HT-29 (cell line): Measurements from ENCODE around the gene CUX1. TPM values are rescaled to one million over a fixed set of nuclear protein-coding genes. Genes with fewer than 3 reads are reported as not detected.
"Not testable (repeated sequence)": the region's sequence is repeated elsewhere in the genome, so short reads cannot be mapped to it uniquely, and the experiment has no call there.

Experiments
- DNase-seq: peaks from one replicate; pipeline ENCODE4 v3.0.0-alpha.2; 2015; ENCODE audit warnings: low spot score
- total RNA-seq: library from RNA; depleted of rRNA; stranded (reverse); fragments of >200 nt; shearing (Covaris generic); gene quantifications from 2 replicates; pipeline ENCODE4 v1.2.3, GENCODE V29; 2014

The CUX1 gene
- total RNA-seq, 1 experiment from 2014 or later = 48.3 TPM

GRCh38 chr7:101826081-101826835, 8.8 kb downstream of the CUX1 start:
- no peak for DNase-seq

- DNase-seq = no peak
These were observed 11.0 kb downstream of the CUX1 start for GRCh38 chr7:101828301-101829020.

GRCh38 chr7:101829374-101829773, 11.9 kb downstream of the CUX1 start:
- DNase-seq = no peak

- no peak for DNase-seq
These were observed 12.4 kb downstream of the CUX1 start for GRCh38 chr7:101829821-101830220.

GRCh38 chr7:101831396-101831795, 14.0 kb downstream of the CUX1 start:
- DNase-seq = not testable (repeated sequence)

DNA sequence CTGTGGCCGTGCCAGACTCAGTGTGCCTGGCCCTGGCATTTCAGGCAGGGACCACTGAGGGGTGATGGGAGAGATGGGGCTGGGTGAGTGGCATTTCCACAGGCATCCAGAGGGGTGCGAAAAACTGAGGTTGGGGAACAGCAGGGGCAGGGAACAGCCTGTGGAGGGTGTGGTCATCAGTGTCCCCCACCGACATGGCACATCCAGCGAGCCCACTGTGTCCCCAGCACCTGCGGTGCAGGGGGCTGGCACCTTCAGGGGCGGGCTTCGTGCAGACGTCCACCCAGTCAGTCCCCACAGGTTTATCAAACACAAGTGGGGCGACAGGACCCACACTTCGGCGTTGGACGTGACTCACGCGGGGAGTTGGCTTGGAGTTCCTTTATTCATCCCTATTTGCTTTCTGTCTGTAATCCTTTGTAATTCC, 14.8 kb downstream of the CUX1 start:
- no peak for DNase-seq

DNA sequence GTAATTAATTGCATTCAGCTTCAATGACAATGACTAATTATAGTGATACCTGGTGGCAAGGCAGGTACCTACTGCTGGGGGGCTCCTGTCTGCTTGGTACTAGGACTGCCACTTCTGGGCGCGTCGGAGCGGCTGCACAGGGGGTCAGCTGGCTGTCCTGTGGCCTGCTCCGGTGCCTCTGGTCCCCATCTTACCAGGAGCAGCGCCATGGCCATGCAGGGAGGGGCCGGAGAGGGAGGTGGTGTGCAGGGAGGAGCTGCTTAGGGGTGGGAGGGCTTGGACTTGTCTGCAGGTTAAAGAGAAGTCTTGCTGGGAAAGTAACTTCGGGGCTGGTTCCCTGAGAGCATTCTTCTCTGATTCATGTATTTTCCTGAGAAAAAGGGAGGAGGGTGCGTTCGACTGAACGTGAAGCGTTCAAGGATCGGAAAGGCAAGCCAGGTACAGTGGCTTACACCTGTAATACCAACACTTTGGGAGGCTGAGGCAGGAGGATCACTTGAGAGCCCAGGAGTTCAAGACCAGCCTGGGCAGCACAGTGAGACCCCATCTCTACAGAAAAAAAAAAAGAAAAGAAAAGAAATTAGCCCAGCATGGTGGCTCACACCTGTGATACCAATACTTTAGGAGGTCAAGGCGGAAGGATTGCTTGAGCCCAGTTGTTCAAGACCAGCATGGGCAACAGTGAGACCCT, 15.4 kb downstream of the CUX1 start:
- DNase-seq = no peak

DNA sequence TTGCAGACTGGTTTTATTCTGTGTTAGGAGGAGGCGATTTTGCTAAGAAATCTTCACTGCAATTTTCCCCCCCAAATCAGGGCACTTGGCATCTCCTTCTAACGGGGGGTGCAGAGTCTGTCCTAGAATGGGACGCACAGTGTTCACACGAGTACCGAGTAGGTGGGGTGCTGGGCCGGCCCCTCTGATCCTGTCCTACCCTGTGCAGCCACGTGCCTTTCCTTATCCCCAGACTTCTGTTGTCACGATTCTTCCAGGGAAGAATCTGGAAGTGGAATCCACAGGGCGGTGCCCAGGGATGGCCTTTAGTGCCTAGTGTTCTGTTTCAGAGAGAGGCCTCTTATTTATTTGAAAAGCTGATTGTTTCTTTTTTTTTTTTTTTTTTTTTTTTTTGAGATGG, 16.4 kb downstream of the CUX1 start:
- DNase-seq = no peak

GRCh38 chr7:101835136-101835535, 17.7 kb downstream of the CUX1 start:
- DNase-seq = no peak

DNA sequence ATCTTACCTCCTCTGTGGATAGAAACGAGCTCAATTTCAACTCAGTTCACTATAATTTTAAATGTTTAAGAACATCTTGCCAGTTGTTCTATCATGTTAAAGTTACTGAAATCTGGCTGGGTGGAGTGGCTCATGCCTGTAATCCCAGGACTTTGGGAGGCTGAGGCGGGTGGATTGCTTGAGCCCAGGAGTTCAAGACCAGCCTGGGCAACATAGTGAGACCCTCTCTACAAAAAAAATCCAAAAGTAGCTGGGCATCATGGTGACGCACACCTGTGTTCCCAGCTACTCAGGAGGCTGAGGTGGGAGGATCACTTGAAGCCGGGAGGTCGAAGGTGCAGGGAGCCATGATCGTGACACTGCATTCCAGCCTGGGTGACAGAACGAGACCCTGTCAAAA, 20.0 kb downstream of the CUX1 start:
- DNase-seq = not testable (repeated sequence)

- DNase-seq = no peak
These were observed 21.5 kb downstream of the CUX1 start for GRCh38 chr7:101838837-101839483.

DNA sequence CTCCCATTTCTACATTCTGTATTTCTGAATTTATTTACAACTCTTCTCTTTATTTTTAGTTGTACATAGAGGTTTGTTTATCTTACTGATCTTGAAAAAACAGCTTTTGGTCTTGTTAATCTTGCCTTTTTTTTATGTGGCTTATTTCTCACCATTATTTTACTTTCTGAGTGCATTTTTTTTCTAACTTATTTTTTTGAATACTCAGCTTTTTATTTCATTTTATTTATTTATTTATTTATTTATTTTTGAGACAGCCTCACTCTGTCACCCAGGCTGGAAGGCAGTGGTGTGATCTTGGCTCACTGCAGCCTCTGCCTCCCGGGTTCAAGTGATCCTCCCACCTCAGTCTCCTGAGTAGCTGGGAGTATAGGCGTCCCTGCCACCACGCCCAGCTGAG, 23.9 kb downstream of the CUX1 start:
- no peak for DNase-seq

DNA sequence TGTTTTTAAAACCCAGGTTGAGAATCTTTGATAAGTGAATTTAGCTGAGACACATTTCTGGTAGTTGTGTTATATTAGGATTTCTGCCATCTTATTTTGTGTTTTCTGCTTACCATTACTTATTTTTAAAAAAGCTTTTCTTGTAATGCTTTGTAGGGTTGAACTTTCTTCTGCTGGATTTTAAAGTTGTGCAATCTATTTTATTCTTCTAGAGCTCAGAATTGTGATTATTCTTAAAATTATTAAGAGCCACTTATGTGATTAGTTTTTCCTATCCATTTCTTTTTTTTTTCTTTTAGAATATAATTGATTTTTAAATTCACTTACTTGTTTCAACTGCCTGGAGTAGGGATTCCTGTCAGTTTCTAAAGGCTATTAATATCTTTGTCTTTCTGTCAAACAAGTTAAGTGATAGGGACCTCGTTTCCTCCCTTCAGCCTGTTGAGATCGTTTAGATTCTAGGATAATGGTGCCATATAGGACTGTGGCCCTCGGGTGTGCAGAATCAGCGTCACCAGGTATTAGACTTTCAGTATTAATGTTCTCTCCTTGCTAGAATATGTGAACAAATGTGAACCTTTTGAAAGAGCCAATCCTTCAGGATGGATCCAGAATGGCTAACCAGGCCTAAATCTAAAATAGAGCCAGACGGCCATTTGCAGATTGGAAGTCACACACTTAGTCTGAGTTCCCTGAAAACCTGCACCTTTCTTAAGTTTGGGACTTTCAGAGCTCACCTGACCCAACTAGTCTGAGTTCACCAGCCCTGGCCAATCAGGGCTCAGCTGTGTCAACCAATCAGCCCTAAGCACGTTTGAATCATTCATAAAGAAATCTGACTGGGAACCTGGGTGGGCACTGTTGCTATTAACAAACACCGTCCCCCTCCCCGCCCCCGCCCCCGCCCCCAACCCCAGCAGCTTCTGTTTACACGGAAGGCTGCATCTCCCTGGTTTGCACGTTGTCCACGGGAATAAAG, 26.2 kb downstream of the CUX1 start:
- no peak for DNase-seq

DNA sequence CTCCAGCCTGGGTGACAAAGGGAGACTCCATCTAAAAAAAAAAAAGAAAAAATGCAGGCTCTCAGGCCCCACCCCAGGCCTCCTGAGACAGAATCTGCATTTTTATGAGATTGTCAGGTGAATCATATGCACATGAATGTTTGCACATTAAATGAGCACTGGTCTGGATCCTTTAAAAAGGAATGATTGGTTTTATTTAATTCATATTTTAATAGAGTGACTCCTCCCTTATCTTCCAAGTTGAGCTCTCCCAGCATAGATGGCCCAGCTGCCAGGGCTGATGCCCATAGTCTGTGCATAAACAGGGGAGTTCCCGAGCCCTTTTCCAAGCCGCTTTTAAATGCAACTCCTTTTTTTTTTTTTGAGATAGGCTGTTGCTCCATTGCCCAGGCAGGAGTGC, 28.5 kb downstream of the CUX1 start:
- DNase-seq = no peak

- no peak for DNase-seq
These were observed 29.5 kb downstream of the CUX1 start for GRCh38 chr7:101846800-101847538.

DNA sequence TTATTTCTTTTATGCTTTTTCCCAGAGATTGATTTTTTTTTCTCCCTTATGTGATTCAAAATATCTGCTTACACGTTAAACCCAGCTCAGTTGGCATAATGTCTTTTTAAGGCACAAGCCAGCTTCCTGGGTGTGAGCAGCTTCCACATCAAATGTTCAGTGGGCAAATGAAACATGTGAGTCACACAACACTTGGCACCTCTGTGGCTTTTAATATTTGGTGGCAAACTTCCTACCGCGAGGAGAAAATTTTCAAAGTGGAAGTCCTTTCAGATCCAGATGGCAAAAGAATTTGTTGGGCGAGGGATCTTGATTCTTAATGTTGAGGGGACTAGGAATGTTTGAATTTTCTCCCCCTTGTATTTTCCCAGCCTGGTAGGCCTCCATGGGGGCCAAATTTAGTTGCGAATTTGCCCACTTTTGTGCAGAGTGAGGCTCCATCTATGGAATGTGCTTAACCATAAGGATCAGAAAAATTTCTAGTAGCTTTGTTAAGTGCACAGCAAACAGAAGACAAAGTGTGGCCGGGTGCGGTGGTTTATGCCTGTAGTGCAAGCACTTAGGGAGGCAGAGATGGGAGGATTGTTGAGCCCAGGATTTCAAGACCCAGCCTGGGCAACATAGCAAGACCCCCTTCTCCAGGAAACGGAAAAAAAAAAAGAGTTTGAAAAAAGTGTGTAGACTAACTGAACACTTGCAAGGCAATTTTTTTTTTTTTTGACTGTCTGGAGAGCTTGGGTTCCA, 31.0 kb downstream of the CUX1 start:
- no peak for DNase-seq

GRCh38 chr7:101849314-101849713, 31.9 kb downstream of the CUX1 start:
- DNase-seq = not testable (repeated sequence)

DNA sequence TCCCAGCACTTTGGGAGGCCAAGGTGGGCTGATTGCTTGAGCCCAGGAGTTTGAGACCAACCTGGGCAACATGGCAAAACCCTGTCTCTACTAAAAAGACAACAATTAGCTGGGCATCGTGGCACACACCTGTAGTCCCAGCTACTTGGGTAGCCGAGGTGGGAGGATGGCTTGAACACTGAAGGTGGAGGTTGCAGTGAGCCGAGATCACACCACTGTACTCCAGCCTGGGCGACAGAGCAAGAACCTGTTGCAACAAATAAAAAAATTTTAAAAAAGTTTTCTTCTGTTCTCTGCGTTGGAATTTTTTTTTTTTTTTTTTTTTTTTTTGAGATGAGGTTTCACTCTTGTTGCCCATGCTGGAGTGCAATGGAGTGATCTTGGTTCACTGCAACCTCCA, 34.9 kb downstream of the CUX1 start:
- DNase-seq = not testable (repeated sequence)

GRCh38 chr7:101853684-101854083, 36.3 kb downstream of the CUX1 start:
- no peak for DNase-seq
